SK-N-SH (cell line): ENCODE measurements around the gene METTL27. TPM values are rescaled to one million over a fixed set of nuclear protein-coding genes. Genes with fewer than 3 reads are reported as not detected.

Source experiments
- CTCF ChIA-PET: fragments of 300-600, 350-600 bp; formaldehyde crosslinking; extraction: SDS; loops from one replicate; lab custom pipeline; 2021; lab: Yijun Ruan, JAX
- POLR2A ChIA-PET: fragments of 350-600 bp; sonication (Branson Sonifier 250); formaldehyde crosslinking; extraction: SDS; loops from one replicate; lab custom pipeline; 2020; ENCODE audit warnings: antibody characterized with exemption, inconsistent platforms; lab: Yijun Ruan, JAX
- DNase-seq: peaks from one replicate; pipeline ENCODE4 v3.0.0; 2012
- H2AFZ ChIP-seq: fragments of 200-600 bp; sonication (generic); 2 replicates; pipeline ENCODE4 v1.8.1; 2016; ENCODE audit warnings: antibody characterized with exemption, mild to moderate bottlenecking, low read depth
- H3F3A ChIP-seq: fragments of 200-600 bp; sonication (generic); replicated peaks from 2 replicates; pipeline ENCODE3; 2016; ENCODE audit warnings: antibody characterized with exemption, mild to moderate bottlenecking; ENCODE audit not compliant: insufficient read depth
- H3K27ac ChIP-seq, 2 experiments: fragments of 200-500 bp in 1 of 2; fragments of 200-600 bp in 1 of 2; sonication (Bioruptor generic) in 1 of 2; sonication (generic), shearing (Covaris generic) in 1 of 2; 2 replicates each; pipeline versions ENCODE4 v1.5.1 to v1.6.1; 2014 to 2016; ENCODE audit warnings: low read depth in 2 of 2, inconsistent platforms in 1 of 2, low read length in 1 of 2, mild to moderate bottlenecking in 1 of 2, mixed read lengths in 1 of 2
- H3K27me3 ChIP-seq: fragments of 200-600 bp; sonication (generic), shearing (Covaris generic); 2 replicates; pipeline ENCODE4 v1.6.1; 2016; ENCODE audit warnings: mixed run types; ENCODE audit not compliant: insufficient read depth
- H3K36me3 ChIP-seq, 2 experiments: fragments of 200-500 bp in 1 of 2; fragments of 200-600 bp in 1 of 2; sonication (Bioruptor generic) in 1 of 2; sonication (generic) in 1 of 2; replicated peaks in 1 of 2; 2 replicates each; pipeline versions ENCODE3 to v1.5.1; 2014 to 2016; ENCODE audit warnings: low read length in 1 of 2, mild to moderate bottlenecking in 1 of 2; ENCODE audit not compliant: insufficient read depth in 2 of 2, control insufficient read depth in 1 of 2
- H3K4me1 ChIP-seq, 2 experiments: fragments of 200-500 bp in 1 of 2; fragments of 200-600 bp in 1 of 2; sonication (Bioruptor generic) in 1 of 2; sonication (generic), shearing (Covaris generic) in 1 of 2; 2 replicates each; pipeline versions ENCODE4 v1.5.1 to v1.6.1; 2014 to 2016; ENCODE audit warnings: low read depth in 1 of 2, low read length in 1 of 2, mixed run types in 1 of 2; ENCODE audit not compliant: insufficient read depth in 2 of 2, control insufficient read depth in 1 of 2
- H3K4me2 ChIP-seq: fragments of 200-600 bp; sonication (generic), shearing (Covaris generic); 2 replicates; pipeline ENCODE4 v1.6.1; 2017; ENCODE audit warnings: mixed run types
- H3K4me3 ChIP-seq, 2 experiments: fragments of 200-500 bp in 1 of 2; fragments of 200-600 bp in 1 of 2; sonication (Bioruptor generic) in 1 of 2; sonication (generic), shearing (Covaris generic) in 1 of 2; 2 replicates each; pipeline versions ENCODE4 v1.5.1 to v1.8.1; 2014 to 2016; ENCODE audit warnings: low read depth in 2 of 2, inconsistent platforms in 1 of 2, low read length in 1 of 2, mild to moderate bottlenecking in 1 of 2, mixed read lengths in 1 of 2, moderate library complexity in 1 of 2
- H3K79me2 ChIP-seq: fragments of 200-600 bp; sonication (generic); 2 replicates; pipeline ENCODE4 v1.8.1; 2017; ENCODE audit warnings: mild to moderate bottlenecking; ENCODE audit not compliant: insufficient read depth
- H3K9ac ChIP-seq: fragments of 200-600 bp; sonication (generic); 2 replicates; pipeline ENCODE4 v1.6.1; 2017; ENCODE audit warnings: mixed run types
- H3K9me2 ChIP-seq: fragments of 200-600 bp; sonication (generic); 2 replicates; pipeline ENCODE4 v1.6.1; 2017; ENCODE audit warnings: mixed run types
- H3K9me3 ChIP-seq: fragments of 200-600 bp; sonication (generic); 2 replicates; pipeline ENCODE4 v1.6.1; 2017; ENCODE audit warnings: mixed run types, mild to moderate bottlenecking, moderate library complexity
- H4K20me1 ChIP-seq: fragments of 200-600 bp; sonication (generic); 2 replicates; pipeline ENCODE4 v1.6.1; 2017; ENCODE audit warnings: mild to moderate bottlenecking, mixed run types; ENCODE audit not compliant: insufficient read depth
- CHD2 ChIP-seq: fragments of 150-350 bp; IDR thresholded peaks from 2 replicates; pipeline ENCODE4 v1.6.1; 2018; ENCODE audit warnings: low read length; ENCODE audit not compliant: partially characterized antibody
- EZH2phosphoT487 ChIP-seq: fragments of 200-600 bp; sonication (generic); IDR thresholded peaks from 2 replicates; pipeline ENCODE4 v1.6.1; 2017; ENCODE audit warnings: low read depth, mixed run types, mild to moderate bottlenecking, antibody characterized with exemption, moderate library complexity, borderline replicate concordance
- FOXJ3 ChIP-seq: sonication (generic); formaldehyde crosslinking; IDR thresholded peaks from 2 replicates; pipeline ENCODE4 v1.5.1; 2020; ENCODE audit warnings: mild to moderate bottlenecking, missing genetic modification reagents
- GABPA ChIP-seq: IDR thresholded peaks from 2 replicates; pipeline ENCODE4 v1.4.0; 2012; ENCODE audit warnings: low read depth, mild to moderate bottlenecking
- MXI1 ChIP-seq: IDR thresholded peaks from 2 replicates; pipeline ENCODE4 v1.6.1; 2012; ENCODE audit warnings: mild to moderate bottlenecking, low read depth, low read length, improper control_type of control experiment
- PBX3 ChIP-seq: IDR thresholded peaks from 2 replicates; pipeline ENCODE4; 2012
- POLR2AphosphoS5 ChIP-seq: IDR thresholded peaks from 2 replicates; pipeline ENCODE4 v1.6.1; 2012; ENCODE audit warnings: low read depth, low read length
- RAD21 ChIP-seq: IDR thresholded peaks from 2 replicates; pipeline ENCODE4 v1.6.1; 2012; ENCODE audit warnings: mild to moderate bottlenecking, low read length
- RCOR1 ChIP-seq: fragments of 150-350 bp; IDR thresholded peaks from 2 replicates; pipeline ENCODE4 v1.6.1; 2017; ENCODE audit warnings: antibody characterized with exemption, low read length
- SIN3A ChIP-seq: IDR thresholded peaks from 2 replicates; pipeline ENCODE4 v1.6.1; 2012; ENCODE audit warnings: low read depth, mild to moderate bottlenecking, low read length, moderate library complexity, borderline replicate concordance
- SMC3 ChIP-seq: IDR thresholded peaks from 2 replicates; pipeline ENCODE4 v1.6.1; 2012; ENCODE audit warnings: low read depth, low read length, improper control_type of control experiment
- TCF12 ChIP-seq: IDR thresholded peaks from 2 replicates; pipeline ENCODE4 v1.4.0; 2012
- YY1 ChIP-seq: IDR thresholded peaks from 2 replicates; pipeline ENCODE4 v1.4.0; 2012; ENCODE audit warnings: low read depth, mild to moderate bottlenecking
- ZBTB33 ChIP-seq: IDR thresholded peaks from 2 replicates; pipeline ENCODE4 v1.4.0; 2012; ENCODE audit warnings: low read depth, borderline replicate concordance
- WGBS: methylation state at CpG from one replicate; pipeline ENCODE4 v1.1.6; 2017; ENCODE audit warnings: low lambda C conversion rate; 5-methylcytosine and 5-hydroxymethylcytosine counted together
- polyA plus RNA-seq, 3 experiments: library from polyadenylated mRNA; depleted of rRNA; stranded (reverse); fragments of >200 nt; gene quantifications; 2 replicates each; pipeline ENCODE4 v1.2.3, GENCODE V29; 2012
- TF ChIP-seq, protein P1 (sequence below): IDR thresholded peaks from 2 replicates; pipeline ENCODE4 v1.4.0; 2012; ENCODE audit warnings: low read depth, borderline replicate concordance
- TF ChIP-seq, protein P2 (sequence below): fragments of 150-350 bp; IDR thresholded peaks from 2 replicates; pipeline ENCODE4 v1.6.1; 2017; ENCODE audit warnings: antibody characterized with exemption, low read length, low read depth, borderline replicate concordance
- TF ChIP-seq, protein P3 (sequence below): IDR thresholded peaks from 2 replicates; pipeline ENCODE4 v1.6.1; 2012; ENCODE audit warnings: mild to moderate bottlenecking, low read depth, low read length, moderate library complexity

Gene METTL27
- polyA plus RNA-seq, 1 of the 3 experiments (the other 2 are of a cell fraction) = 3.1 TPM

DNA sequence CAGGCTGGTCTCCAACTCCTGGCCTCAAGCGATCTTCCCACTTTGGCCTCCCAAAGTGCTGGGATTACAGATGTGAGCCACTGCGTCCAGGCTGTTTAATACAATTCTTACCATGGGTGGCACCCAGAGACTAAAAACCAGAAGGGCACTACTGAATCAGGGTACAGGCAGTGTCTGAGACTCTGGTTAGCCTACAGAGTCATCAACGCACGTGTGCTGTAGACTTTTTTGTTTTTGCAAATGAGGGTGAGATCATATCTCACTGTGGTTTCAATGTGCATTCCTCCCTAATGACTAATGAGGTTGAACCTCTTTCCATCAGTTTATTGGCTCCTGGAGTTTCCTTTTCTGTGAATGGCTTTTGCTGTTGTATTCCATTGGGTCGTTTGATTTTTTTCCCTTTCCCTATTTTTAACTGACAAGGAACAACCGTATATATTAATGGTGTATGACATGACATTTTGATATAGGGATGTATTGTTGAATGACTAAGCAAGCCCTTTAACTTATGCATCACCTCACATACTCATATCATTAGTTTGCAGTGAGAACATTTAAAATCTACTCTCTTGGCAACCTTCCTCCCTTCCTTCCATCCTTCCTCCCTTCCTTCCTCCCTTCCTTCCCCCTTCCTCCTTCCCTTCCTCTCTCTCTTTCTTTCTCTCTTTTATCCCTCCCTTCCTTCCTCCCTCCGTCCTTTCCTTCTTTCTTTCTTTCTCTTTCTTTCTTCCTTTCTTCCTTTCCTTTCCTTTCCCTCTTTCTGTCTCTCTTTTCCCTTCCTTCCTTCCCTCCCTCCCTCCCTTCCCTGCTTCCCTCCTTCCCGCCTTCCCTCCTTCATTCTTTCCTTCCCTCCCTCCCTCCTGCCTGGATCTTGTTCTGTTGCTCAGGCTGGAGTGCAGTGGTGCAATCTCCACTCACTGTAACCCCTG is 9.4 kb upstream of the METTL27 start (continued):
- TF ChIP-seq RAD21 (no peak), CHD2 (no peak), GABPA (no peak), YY1 (no peak), RCOR1 (no peak; the same call in 1 of the 2 replicates), FOXJ3 (no peak), TCF12 (peak; percentile 94), SMC3 (no peak; the same call in 1 of the 2 replicates), ZBTB33 (peak; percentile 86; the same call in 1 of the 2 replicates), POLR2AphosphoS5 (peak; percentile 76; the same call in 1 of the 2 replicates)
- TF ChIP-seq, protein P1, sequence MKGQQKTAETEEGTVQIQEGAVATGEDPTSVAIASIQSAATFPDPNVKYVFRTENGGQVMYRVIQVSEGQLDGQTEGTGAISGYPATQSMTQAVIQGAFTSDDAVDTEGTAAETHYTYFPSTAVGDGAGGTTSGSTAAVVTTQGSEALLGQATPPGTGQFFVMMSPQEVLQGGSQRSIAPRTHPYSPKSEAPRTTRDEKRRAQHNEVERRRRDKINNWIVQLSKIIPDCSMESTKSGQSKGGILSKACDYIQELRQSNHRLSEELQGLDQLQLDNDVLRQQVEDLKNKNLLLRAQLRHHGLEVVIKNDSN = peak; percentile 39; the same call in 1 of the 2 replicates

GRCh38 chr7:73850781-73851207 is 8.5 kb upstream of the METTL27 start:
- H3K4me1 ChIP-seq = peaks cover 2 to 22% of the 10 kb centered on the region in 2 experiments; a peak in 3 of 4 replicates
- H3K4me2 ChIP-seq = peak overlapping the region; percentile 72
- CTCF ChIA-PET = interaction anchor here (0.7 to 2.3 kb wide), 7 partner anchors 10 to 244 kb away, joined by 3 to 8 read pairs (median 3); no protein-coding TSS in a partner anchor
- H4K20me1 ChIP-seq = no peaks in the 10 kb centered on the region
- no peaks in the 10 kb centered on the region for H3K79me2 ChIP-seq
- peak overlapping the region; percentile 25; the same call in 1 of the 2 replicates for H2AFZ ChIP-seq
- no peak for DNase-seq
- peaks cover 42% of the 10 kb centered on the region for H3F3A ChIP-seq
- H3K27me3 ChIP-seq = no peaks in the 10 kb centered on the region
- H3K36me3 ChIP-seq = no peaks in the 10 kb centered on the region
- no peaks in the 10 kb centered on the region for H3K9me3 ChIP-seq
- H3K9ac ChIP-seq = peak overlapping the region; percentile 84
- 42% methylated on average over 4 of the region's 4 CpGs for WGBS
- peak overlapping the region in 1 of 2 experiments; percentile 100; a peak in 3 of 4 replicates for H3K27ac ChIP-seq
- POLR2A ChIA-PET = interaction anchor here (0.7 kb wide), 1 partner anchor 29 kb away, joined by 3 read pairs; no protein-coding TSS in a partner anchor
- H3K9me2 ChIP-seq = no peaks in the 10 kb centered on the region
- peak overlapping the region in 1 of 2 experiments; percentile 17; a peak in 2 of 4 replicates for H3K4me3 ChIP-seq
- TF ChIP-seq EZH2phosphoT487 (no peak), PBX3 (peak; percentile 79), ZBTB33 (no peak), SIN3A (peak; percentile 87), CHD2 (no peak), MXI1 (no peak)
- TF ChIP-seq, protein P2, sequence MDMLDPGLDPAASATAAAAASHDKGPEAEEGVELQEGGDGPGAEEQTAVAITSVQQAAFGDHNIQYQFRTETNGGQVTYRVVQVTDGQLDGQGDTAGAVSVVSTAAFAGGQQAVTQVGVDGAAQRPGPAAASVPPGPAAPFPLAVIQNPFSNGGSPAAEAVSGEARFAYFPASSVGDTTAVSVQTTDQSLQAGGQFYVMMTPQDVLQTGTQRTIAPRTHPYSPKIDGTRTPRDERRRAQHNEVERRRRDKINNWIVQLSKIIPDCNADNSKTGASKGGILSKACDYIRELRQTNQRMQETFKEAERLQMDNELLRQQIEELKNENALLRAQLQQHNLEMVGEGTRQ = no peak
- TF ChIP-seq, protein P3, sequence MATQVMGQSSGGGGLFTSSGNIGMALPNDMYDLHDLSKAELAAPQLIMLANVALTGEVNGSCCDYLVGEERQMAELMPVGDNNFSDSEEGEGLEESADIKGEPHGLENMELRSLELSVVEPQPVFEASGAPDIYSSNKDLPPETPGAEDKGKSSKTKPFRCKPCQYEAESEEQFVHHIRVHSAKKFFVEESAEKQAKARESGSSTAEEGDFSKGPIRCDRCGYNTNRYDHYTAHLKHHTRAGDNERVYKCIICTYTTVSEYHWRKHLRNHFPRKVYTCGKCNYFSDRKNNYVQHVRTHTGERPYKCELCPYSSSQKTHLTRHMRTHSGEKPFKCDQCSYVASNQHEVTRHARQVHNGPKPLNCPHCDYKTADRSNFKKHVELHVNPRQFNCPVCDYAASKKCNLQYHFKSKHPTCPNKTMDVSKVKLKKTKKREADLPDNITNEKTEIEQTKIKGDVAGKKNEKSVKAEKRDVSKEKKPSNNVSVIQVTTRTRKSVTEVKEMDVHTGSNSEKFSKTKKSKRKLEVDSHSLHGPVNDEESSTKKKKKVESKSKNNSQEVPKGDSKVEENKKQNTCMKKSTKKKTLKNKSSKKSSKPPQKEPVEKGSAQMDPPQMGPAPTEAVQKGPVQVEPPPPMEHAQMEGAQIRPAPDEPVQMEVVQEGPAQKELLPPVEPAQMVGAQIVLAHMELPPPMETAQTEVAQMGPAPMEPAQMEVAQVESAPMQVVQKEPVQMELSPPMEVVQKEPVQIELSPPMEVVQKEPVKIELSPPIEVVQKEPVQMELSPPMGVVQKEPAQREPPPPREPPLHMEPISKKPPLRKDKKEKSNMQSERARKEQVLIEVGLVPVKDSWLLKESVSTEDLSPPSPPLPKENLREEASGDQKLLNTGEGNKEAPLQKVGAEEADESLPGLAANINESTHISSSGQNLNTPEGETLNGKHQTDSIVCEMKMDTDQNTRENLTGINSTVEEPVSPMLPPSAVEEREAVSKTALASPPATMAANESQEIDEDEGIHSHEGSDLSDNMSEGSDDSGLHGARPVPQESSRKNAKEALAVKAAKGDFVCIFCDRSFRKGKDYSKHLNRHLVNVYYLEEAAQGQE = 0 out of 2 replicates have a peak, but pooled peaks have one; percentile 56
